Ishikawa (cell line): ENCODE data around the gene BPIFB3.

Experiments
- CEBPB ChIP-seq: IDR thresholded peaks from 2 replicates; pipeline ENCODE4 v1.6.1; 2012
- CREB1 ChIP-seq: IDR thresholded peaks from 2 replicates; pipeline ENCODE4 v1.6.1; 2012; ENCODE audit warnings: low read depth
- EGR1 ChIP-seq: IDR thresholded peaks from 2 replicates; pipeline ENCODE4 v1.6.1; 2012
- EP300 ChIP-seq: IDR thresholded peaks from 2 replicates; pipeline ENCODE4 v1.6.1; 2012; ENCODE audit warnings: borderline replicate concordance
- FOXM1 ChIP-seq: IDR thresholded peaks from 2 replicates; pipeline ENCODE4 v1.6.1; 2012; ENCODE audit warnings: low read depth, borderline replicate concordance
- NFIC ChIP-seq: IDR thresholded peaks from 2 replicates; pipeline ENCODE4 v1.6.1; 2012
- RAD21 ChIP-seq: IDR thresholded peaks from 2 replicates; pipeline ENCODE4 v1.6.1; 2012; ENCODE audit warnings: low read depth
- TAF1 ChIP-seq: IDR thresholded peaks from 2 replicates; pipeline ENCODE4 v1.6.1; 2012; ENCODE audit warnings: low read depth, mild to moderate bottlenecking
- TCF12 ChIP-seq: IDR thresholded peaks from 2 replicates; pipeline ENCODE4 v1.6.1; 2012; ENCODE audit warnings: low read depth
- TEAD4 ChIP-seq: IDR thresholded peaks from 2 replicates; pipeline ENCODE4 v1.6.1; 2012
- YY1 ChIP-seq: IDR thresholded peaks from 2 replicates; pipeline ENCODE4 v1.6.1; 2012; ENCODE audit warnings: low read depth
- ZBTB7A ChIP-seq: IDR thresholded peaks from 2 replicates; pipeline ENCODE4 v1.6.1; 2012; ENCODE audit warnings: low read depth
- TF ChIP-seq, protein P1 (sequence below): IDR thresholded peaks from 2 replicates; pipeline ENCODE4 v1.6.1; 2012; ENCODE audit warnings: low read depth, mild to moderate bottlenecking
- TF ChIP-seq, protein P2 (sequence below): IDR thresholded peaks from 2 replicates; pipeline ENCODE4 v1.6.1; 2012
- TF ChIP-seq, protein P3 (sequence below): IDR thresholded peaks from 2 replicates; pipeline ENCODE4 v1.6.1; 2012

BPIFB3 gene

DNA sequence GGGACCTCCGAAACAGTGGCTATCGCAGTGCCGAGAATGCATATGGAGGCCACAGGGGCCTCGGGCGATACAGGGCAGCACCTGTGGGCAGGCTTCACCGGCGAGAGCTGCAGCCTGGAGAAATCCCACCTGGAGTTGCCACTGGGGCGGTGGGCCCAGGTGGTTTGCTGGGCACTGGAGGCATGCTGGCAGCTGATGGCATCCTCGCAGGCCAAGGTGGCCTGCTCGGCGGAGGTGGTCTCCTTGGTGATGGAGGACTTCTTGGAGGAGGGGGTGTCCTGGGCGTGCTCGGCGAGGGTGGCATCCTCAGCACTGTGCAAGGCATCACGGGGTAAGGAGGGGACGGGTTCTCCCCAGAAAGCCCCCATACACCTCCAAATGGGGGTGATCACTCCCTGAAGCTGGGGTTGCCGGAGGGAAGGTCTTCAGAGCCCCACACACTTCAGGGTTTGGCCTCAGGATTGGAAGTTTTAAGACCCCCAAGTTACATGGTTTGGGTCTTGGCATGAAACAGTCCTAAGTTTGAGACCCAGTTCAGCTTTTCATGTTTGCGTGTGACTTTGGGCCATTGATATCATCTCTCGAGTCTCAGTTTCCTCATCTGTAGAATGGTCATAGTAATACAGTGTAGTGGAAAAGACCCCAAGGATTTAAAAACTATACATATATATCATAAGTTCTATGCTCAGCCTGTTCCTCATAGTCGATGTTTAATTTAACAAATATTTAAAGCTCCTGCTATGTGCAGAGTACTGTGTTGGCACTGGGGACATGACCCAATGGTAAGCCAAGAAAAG is 30.0 kb downstream of the BPIFB3 start:
- no peak for TF ChIP-seq CREB1
- no peak for TF ChIP-seq RAD21
- TF ChIP-seq, protein P1, sequence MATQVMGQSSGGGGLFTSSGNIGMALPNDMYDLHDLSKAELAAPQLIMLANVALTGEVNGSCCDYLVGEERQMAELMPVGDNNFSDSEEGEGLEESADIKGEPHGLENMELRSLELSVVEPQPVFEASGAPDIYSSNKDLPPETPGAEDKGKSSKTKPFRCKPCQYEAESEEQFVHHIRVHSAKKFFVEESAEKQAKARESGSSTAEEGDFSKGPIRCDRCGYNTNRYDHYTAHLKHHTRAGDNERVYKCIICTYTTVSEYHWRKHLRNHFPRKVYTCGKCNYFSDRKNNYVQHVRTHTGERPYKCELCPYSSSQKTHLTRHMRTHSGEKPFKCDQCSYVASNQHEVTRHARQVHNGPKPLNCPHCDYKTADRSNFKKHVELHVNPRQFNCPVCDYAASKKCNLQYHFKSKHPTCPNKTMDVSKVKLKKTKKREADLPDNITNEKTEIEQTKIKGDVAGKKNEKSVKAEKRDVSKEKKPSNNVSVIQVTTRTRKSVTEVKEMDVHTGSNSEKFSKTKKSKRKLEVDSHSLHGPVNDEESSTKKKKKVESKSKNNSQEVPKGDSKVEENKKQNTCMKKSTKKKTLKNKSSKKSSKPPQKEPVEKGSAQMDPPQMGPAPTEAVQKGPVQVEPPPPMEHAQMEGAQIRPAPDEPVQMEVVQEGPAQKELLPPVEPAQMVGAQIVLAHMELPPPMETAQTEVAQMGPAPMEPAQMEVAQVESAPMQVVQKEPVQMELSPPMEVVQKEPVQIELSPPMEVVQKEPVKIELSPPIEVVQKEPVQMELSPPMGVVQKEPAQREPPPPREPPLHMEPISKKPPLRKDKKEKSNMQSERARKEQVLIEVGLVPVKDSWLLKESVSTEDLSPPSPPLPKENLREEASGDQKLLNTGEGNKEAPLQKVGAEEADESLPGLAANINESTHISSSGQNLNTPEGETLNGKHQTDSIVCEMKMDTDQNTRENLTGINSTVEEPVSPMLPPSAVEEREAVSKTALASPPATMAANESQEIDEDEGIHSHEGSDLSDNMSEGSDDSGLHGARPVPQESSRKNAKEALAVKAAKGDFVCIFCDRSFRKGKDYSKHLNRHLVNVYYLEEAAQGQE: no peak
- TF ChIP-seq YY1: no peak
- no peak for TF ChIP-seq CEBPB
- TF ChIP-seq EP300: no peak
- no peak for TF ChIP-seq EGR1
- no peak for TF ChIP-seq TCF12
- TF ChIP-seq NFIC: no peak
- no peak for TF ChIP-seq FOXM1
- TF ChIP-seq TAF1: no peak
- no peak for TF ChIP-seq ZBTB7A
- TF ChIP-seq, protein P2, sequence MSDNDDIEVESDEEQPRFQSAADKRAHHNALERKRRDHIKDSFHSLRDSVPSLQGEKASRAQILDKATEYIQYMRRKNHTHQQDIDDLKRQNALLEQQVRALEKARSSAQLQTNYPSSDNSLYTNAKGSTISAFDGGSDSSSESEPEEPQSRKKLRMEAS: no peak
- TF ChIP-seq, protein P3, sequence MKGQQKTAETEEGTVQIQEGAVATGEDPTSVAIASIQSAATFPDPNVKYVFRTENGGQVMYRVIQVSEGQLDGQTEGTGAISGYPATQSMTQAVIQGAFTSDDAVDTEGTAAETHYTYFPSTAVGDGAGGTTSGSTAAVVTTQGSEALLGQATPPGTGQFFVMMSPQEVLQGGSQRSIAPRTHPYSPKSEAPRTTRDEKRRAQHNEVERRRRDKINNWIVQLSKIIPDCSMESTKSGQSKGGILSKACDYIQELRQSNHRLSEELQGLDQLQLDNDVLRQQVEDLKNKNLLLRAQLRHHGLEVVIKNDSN: no peak
- TF ChIP-seq TEAD4: no peak

DNA sequence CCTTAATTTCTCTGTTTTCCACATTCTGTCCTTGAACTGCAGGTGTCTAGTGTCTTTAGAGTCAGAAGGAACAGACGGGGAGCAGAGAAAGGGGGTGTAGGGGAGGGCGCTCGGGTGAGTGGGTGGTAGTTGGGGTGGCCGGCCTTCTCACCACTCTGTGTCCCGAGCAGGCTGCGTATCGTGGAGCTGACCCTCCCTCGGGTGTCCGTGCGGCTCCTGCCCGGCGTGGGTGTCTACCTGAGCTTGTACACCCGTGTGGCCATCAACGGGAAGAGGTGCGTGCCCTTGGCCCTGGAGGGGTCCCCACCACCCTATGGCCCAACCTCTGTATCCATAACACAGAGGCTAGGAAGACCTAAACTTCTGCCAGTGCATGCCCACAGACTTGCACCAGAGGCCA is 31.0 kb downstream of the BPIFB3 start:
- no peak for TF ChIP-seq TCF12
- no peak for TF ChIP-seq EGR1

DNA sequence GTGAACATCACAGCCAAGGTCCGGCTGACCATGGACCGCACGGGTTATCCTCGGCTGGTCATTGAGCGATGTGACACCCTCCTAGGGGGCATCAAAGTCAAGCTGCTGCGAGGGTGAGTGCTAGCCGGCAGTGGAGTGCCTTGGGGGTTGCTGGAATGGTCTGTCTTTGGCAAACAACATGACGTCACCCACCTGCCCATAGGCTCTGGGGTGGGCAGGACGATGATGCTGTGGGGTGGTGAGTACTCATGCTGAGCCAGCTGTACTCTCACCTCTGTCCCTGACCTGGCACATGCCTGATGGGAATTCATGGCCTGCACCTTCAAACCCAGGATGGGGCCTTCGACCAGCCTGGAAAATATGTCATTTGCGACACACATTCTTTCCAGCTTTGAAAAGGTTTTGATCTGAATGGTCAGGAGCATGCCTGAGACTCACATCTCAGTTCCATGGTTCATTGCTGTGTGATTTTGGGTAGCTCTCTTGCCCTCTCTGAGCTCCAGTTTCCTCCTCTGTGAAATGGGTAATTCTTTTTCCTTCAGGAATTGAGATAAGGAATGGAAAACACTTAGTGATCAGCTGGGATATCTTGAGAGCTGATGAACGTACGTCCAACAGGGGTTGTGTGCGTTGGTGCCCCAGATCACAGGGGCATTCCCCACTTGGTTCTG is 32.5 kb downstream of the BPIFB3 start:
- no peak for TF ChIP-seq EP300
- TF ChIP-seq CREB1: no peak
- TF ChIP-seq, protein P1: no peak
- no peak for TF ChIP-seq YY1
- TF ChIP-seq NFIC: no peak
- no peak for TF ChIP-seq TEAD4
- TF ChIP-seq RAD21: no peak
- no peak for TF ChIP-seq TAF1
- TF ChIP-seq TCF12: no peak
- no peak for TF ChIP-seq FOXM1
- TF ChIP-seq, protein P2: no peak
- TF ChIP-seq EGR1: no peak
- TF ChIP-seq ZBTB7A: no peak
- no peak for TF ChIP-seq CEBPB
- TF ChIP-seq, protein P3: no peak

DNA sequence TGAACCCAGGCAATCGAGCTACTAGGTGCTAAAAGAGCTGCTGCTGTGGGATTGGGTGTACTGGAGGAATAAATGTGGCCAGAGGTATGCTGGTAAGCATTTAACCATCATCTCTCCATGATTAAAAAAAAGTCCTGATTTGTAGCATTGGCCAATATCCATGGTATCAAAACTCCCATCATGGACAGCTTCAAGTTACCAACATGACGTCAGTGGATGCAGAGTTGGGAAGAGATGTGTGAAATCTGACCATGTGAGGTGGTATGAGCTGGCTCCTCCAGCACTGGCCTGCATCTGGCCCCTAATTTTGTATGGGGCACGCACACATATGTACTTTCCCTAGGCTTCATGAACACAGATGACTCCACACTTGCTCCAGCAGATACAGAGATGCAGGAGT is 37.4 kb downstream of the BPIFB3 start:
- TF ChIP-seq FOXM1 (no peak), TAF1 (no peak), NFIC (no peak), EP300 (no peak), TEAD4 (no peak), YY1 (no peak)
- TF ChIP-seq, protein P3: no peak

DNA sequence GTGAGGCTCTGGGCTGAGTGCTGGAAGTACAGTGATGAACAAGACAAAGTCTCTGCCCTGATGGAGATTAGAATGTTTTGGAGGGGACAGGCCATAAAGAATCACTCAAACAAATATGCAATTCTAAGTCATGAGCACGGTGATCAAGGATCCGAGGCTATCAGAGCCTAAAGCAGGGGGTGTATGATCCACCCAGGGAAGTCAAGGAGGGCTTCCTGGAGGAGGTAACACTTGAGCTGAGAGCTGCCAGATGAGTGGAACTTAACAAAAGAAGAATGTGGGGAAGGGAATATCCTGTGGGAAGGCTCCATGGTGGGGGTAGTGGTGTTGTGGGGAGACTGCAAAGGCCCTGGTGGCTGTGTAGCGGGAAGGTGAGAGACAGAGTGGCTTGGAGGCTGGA is 38.0 kb downstream of the BPIFB3 start:
- TF ChIP-seq, protein P2: no peak
- no peak for TF ChIP-seq NFIC
- no peak for TF ChIP-seq CEBPB
- TF ChIP-seq, protein P3: no peak
- TF ChIP-seq EGR1: no peak
- TF ChIP-seq TAF1: no peak
- no peak for TF ChIP-seq RAD21
- no peak for TF ChIP-seq FOXM1
- no peak for TF ChIP-seq YY1
- no peak for TF ChIP-seq TCF12
- no peak for TF ChIP-seq EP300
- no peak for TF ChIP-seq CREB1
- TF ChIP-seq, protein P1: no peak
- no peak for TF ChIP-seq ZBTB7A
- no peak for TF ChIP-seq TEAD4
